SU-DHL-6 (cell line): Measurements from ENCODE around the gene NTM.

Source experiments
- H2AFZ ChIP-seq: fragments of 200-600 bp; sonication (generic); 2 replicates; pipeline ENCODE4 v1.6.1; 2014; ENCODE audit warnings: low read depth, mild to moderate bottlenecking, moderate library complexity, mixed read lengths, antibody characterized with exemption, low read length; ENCODE audit not compliant: severe bottlenecking
- H3F3A ChIP-seq: fragments of 200-600 bp; shearing (Covaris generic); 2 replicates; pipeline ENCODE4 v1.6.0; 2016; ENCODE audit warnings: antibody characterized with exemption, mild to moderate bottlenecking; ENCODE audit not compliant: insufficient read depth
- H3K27ac ChIP-seq: fragments of 200-600 bp; sonication (generic); 2 replicates; pipeline ENCODE4 v1.5.1; 2016; ENCODE audit warnings: low read depth, mild to moderate bottlenecking, low read length, moderate library complexity, mixed read lengths
- H3K27me3 ChIP-seq: fragments of 200-600 bp; sonication (generic), shearing (Covaris generic); 2 replicates; pipeline ENCODE4 v1.6.0; 2014; ENCODE audit warnings: mild to moderate bottlenecking, low read length
- H3K36me3 ChIP-seq: fragments of 200-600 bp; sonication (generic); 2 replicates; pipeline ENCODE4 v1.6.1; 2014; ENCODE audit warnings: mild to moderate bottlenecking, low read length, mixed read lengths
- H3K4me2 ChIP-seq: fragments of 300-600, 200-600 bp; shearing (Covaris generic), sonication (generic); 2 replicates; pipeline ENCODE4 v1.6.0; 2014; ENCODE audit warnings: low read length, low read depth, mild to moderate bottlenecking; ENCODE audit not compliant: poor library complexity, severe bottlenecking
- H3K4me3 ChIP-seq: fragments of 200-600 bp; sonication (generic); 2 replicates; pipeline ENCODE4 v1.5.1; 2014; ENCODE audit warnings: antibody characterized with exemption, low read length, mild to moderate bottlenecking, mixed read lengths; ENCODE audit not compliant: insufficient read depth, poor library complexity, severe bottlenecking
- H3K79me2 ChIP-seq: fragments of 200-600 bp; sonication (generic); 2 replicates; pipeline ENCODE4 v1.6.1; 2014; ENCODE audit warnings: mild to moderate bottlenecking, low read length, moderate library complexity; ENCODE audit not compliant: insufficient read depth
- H3K9ac ChIP-seq: fragments of 200-600 bp; sonication (generic); 2 replicates; pipeline ENCODE4 v1.7.0; 2014; ENCODE audit warnings: mild to moderate bottlenecking, low read length
- H3K9me2 ChIP-seq: fragments of 200-600 bp; sonication (generic); replicated peaks from 2 replicates; pipeline ENCODE4 v1.6.1; 2014; ENCODE audit warnings: low read length; ENCODE audit not compliant: insufficient read depth
- H3K9me3 ChIP-seq: fragments of 200-600 bp; sonication (generic); 2 replicates; pipeline ENCODE4 v1.6.1; 2014; ENCODE audit warnings: low read length, mixed read lengths; ENCODE audit not compliant: insufficient read depth
- H4K20me1 ChIP-seq: fragments of 200-600 bp; sonication (generic); 2 replicates; pipeline ENCODE4 v1.6.1; 2014; ENCODE audit warnings: low read depth, mild to moderate bottlenecking, antibody characterized with exemption, low read length, moderate library complexity, mixed read lengths
- EZH2phosphoT487 ChIP-seq: fragments of 200-600 bp; sonication (generic), shearing (Covaris generic); conservative IDR thresholded peaks from 2 replicates; pipeline ENCODE4 v1.6.1; 2018; ENCODE audit warnings: mild to moderate bottlenecking, antibody characterized with exemption, low read length, moderate library complexity, mixed read lengths
- TF ChIP-seq, protein P1 (sequence below): fragments of 200-600 bp; sonication (generic); IDR thresholded peaks from one replicate; pipeline ENCODE4 v1.5.1; 2017; ENCODE audit warnings: antibody characterized with exemption, mild to moderate bottlenecking, low read length, moderate library complexity; ENCODE audit not compliant: insufficient read depth, poor library complexity, severe bottlenecking

Gene NTM

DNA sequence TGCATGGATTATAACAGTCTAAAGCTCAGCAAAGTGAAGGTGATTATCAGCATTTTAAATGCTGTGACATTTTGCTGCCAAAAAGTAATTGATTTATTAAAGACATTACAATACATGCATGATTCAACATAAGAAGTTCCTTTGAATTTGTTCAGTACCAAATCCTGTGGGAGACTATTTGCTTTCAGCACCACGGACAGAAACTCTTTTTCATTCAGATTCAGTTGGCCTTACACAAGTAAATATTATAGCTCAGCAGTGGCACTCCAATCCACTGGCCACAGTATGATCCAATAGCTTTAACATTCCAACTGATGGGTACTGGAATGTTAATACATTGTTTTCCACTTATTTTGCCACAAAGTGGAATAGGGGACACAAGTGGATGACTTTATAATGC lies 806.7 kb downstream of the NTM start:
- Histone ChIP-seq H3K36me3 (no peaks in the 10 kb centered on the region), H3F3A (no peaks in the 10 kb centered on the region), H3K4me2 (no peak overlapping the region), H3K27ac (no peak overlapping the region), H4K20me1 (no peaks in the 10 kb centered on the region), H3K9me3 (no peaks in the 10 kb centered on the region), H3K9me2 (no peaks in the 10 kb centered on the region), H3K9ac (no peak overlapping the region), H2AFZ (no peak overlapping the region), H3K79me2 (no peaks in the 10 kb centered on the region), H3K27me3 (no peaks in the 10 kb centered on the region), H3K4me3 (no peak overlapping the region)
- TF ChIP-seq, protein P1, sequence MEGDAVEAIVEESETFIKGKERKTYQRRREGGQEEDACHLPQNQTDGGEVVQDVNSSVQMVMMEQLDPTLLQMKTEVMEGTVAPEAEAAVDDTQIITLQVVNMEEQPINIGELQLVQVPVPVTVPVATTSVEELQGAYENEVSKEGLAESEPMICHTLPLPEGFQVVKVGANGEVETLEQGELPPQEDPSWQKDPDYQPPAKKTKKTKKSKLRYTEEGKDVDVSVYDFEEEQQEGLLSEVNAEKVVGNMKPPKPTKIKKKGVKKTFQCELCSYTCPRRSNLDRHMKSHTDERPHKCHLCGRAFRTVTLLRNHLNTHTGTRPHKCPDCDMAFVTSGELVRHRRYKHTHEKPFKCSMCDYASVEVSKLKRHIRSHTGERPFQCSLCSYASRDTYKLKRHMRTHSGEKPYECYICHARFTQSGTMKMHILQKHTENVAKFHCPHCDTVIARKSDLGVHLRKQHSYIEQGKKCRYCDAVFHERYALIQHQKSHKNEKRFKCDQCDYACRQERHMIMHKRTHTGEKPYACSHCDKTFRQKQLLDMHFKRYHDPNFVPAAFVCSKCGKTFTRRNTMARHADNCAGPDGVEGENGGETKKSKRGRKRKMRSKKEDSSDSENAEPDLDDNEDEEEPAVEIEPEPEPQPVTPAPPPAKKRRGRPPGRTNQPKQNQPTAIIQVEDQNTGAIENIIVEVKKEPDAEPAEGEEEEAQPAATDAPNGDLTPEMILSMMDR, result no peak
- no peak for TF ChIP-seq EZH2phosphoT487

DNA sequence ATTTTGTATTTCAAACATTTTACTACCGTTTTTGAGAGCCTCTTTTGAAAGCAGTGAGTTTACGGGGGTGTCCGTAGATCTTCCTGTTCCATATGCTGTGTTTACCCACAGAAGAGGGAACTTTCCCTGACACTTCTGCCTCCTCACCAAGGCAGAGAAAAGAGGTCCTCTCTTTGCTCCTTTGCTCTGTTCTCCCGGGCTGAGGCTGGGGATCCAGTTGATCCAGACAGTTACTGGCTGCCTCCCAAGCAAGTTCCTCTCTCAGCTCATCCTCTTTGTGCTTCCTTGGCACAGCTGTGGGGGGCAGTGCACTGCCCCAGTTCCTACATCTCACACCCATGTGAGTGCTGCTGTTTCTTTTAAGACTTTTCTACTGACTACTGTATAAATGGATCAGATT lies 813.7 kb downstream of the NTM start:
- Histone ChIP-seq H4K20me1 (no peaks in the 10 kb centered on the region), H3K27me3 (no peaks in the 10 kb centered on the region), H3K9me2 (no peaks in the 10 kb centered on the region), H3K4me3 (no peak overlapping the region), H2AFZ (no peak overlapping the region), H3K36me3 (no peaks in the 10 kb centered on the region), H3K9me3 (no peaks in the 10 kb centered on the region), H3K79me2 (no peaks in the 10 kb centered on the region), H3K27ac (no peak overlapping the region), H3K4me2 (no peak overlapping the region), H3F3A (no peaks in the 10 kb centered on the region), H3K9ac (no peak overlapping the region)
- TF ChIP-seq EZH2phosphoT487, result no peak
- TF ChIP-seq, protein P1, result no peak

GRCh38 chr11:132185726-132186592 lies 815.5 kb downstream of the NTM start:
- H3K79me2 ChIP-seq, result no peaks in the 10 kb centered on the region
- TF ChIP-seq, protein P1, result no peak
- TF ChIP-seq EZH2phosphoT487, result no peak
- H3F3A ChIP-seq, result no peaks in the 10 kb centered on the region
- no peaks in the 10 kb centered on the region for H3K9me3 ChIP-seq
- no peaks in the 10 kb centered on the region for H4K20me1 ChIP-seq
- H3K27ac ChIP-seq, result no peak overlapping the region
- no peaks in the 10 kb centered on the region for H3K9me2 ChIP-seq
- H3K36me3 ChIP-seq, result no peaks in the 10 kb centered on the region
- H3K4me2 ChIP-seq, result no peak overlapping the region
- H2AFZ ChIP-seq, result no peak overlapping the region
- no peak overlapping the region for H3K4me3 ChIP-seq
- H3K9ac ChIP-seq, result no peak overlapping the region
- H3K27me3 ChIP-seq, result no peaks in the 10 kb centered on the region
